SK-N-SH (cell line): ENCODE results near the gene CCDC102A. TPM values are rescaled to one million over a fixed set of nuclear protein-coding genes. Genes with fewer than 3 reads are reported as not detected.

Experiments used
- CTCF ChIA-PET: fragments of 300-600, 350-600 bp; formaldehyde crosslinking; extraction: SDS; loops from one replicate; lab custom pipeline; 2021; lab: Yijun Ruan, JAX
- POLR2A ChIA-PET: fragments of 350-600 bp; sonication (Branson Sonifier 250); formaldehyde crosslinking; extraction: SDS; loops from one replicate; lab custom pipeline; 2020; ENCODE audit warnings: antibody characterized with exemption, inconsistent platforms; lab: Yijun Ruan, JAX
- DNase-seq: peaks from one replicate; pipeline ENCODE4 v3.0.0; 2012
- H2AFZ ChIP-seq: fragments of 200-600 bp; sonication (generic); 2 replicates; pipeline ENCODE4 v1.8.1; 2016; ENCODE audit warnings: antibody characterized with exemption, mild to moderate bottlenecking, low read depth
- H3F3A ChIP-seq: fragments of 200-600 bp; sonication (generic); replicated peaks from 2 replicates; pipeline ENCODE3; 2016; ENCODE audit warnings: antibody characterized with exemption, mild to moderate bottlenecking; ENCODE audit not compliant: insufficient read depth
- H3K27ac ChIP-seq, 2 experiments: fragments of 200-500 bp in 1 of 2; fragments of 200-600 bp in 1 of 2; sonication (Bioruptor generic) in 1 of 2; sonication (generic), shearing (Covaris generic) in 1 of 2; 2 replicates each; pipeline versions ENCODE4 v1.5.1 to v1.6.1; 2014 to 2016; ENCODE audit warnings: low read depth in 2 of 2, inconsistent platforms in 1 of 2, low read length in 1 of 2, mild to moderate bottlenecking in 1 of 2, mixed read lengths in 1 of 2
- H3K27me3 ChIP-seq: fragments of 200-600 bp; sonication (generic), shearing (Covaris generic); 2 replicates; pipeline ENCODE4 v1.6.1; 2016; ENCODE audit warnings: mixed run types; ENCODE audit not compliant: insufficient read depth
- H3K36me3 ChIP-seq, 2 experiments: fragments of 200-500 bp in 1 of 2; fragments of 200-600 bp in 1 of 2; sonication (Bioruptor generic) in 1 of 2; sonication (generic) in 1 of 2; replicated peaks in 1 of 2; 2 replicates each; pipeline versions ENCODE3 to v1.5.1; 2014 to 2016; ENCODE audit warnings: low read length in 1 of 2, mild to moderate bottlenecking in 1 of 2; ENCODE audit not compliant: insufficient read depth in 2 of 2, control insufficient read depth in 1 of 2
- H3K4me1 ChIP-seq, 2 experiments: fragments of 200-500 bp in 1 of 2; fragments of 200-600 bp in 1 of 2; sonication (Bioruptor generic) in 1 of 2; sonication (generic), shearing (Covaris generic) in 1 of 2; 2 replicates each; pipeline versions ENCODE4 v1.5.1 to v1.6.1; 2014 to 2016; ENCODE audit warnings: low read depth in 1 of 2, low read length in 1 of 2, mixed run types in 1 of 2; ENCODE audit not compliant: insufficient read depth in 2 of 2, control insufficient read depth in 1 of 2
- H3K4me2 ChIP-seq: fragments of 200-600 bp; sonication (generic), shearing (Covaris generic); 2 replicates; pipeline ENCODE4 v1.6.1; 2017; ENCODE audit warnings: mixed run types
- H3K4me3 ChIP-seq, 2 experiments: fragments of 200-500 bp in 1 of 2; fragments of 200-600 bp in 1 of 2; sonication (Bioruptor generic) in 1 of 2; sonication (generic), shearing (Covaris generic) in 1 of 2; 2 replicates each; pipeline versions ENCODE4 v1.5.1 to v1.8.1; 2014 to 2016; ENCODE audit warnings: low read depth in 2 of 2, inconsistent platforms in 1 of 2, low read length in 1 of 2, mild to moderate bottlenecking in 1 of 2, mixed read lengths in 1 of 2, moderate library complexity in 1 of 2
- H3K79me2 ChIP-seq: fragments of 200-600 bp; sonication (generic); 2 replicates; pipeline ENCODE4 v1.8.1; 2017; ENCODE audit warnings: mild to moderate bottlenecking; ENCODE audit not compliant: insufficient read depth
- H3K9ac ChIP-seq: fragments of 200-600 bp; sonication (generic); 2 replicates; pipeline ENCODE4 v1.6.1; 2017; ENCODE audit warnings: mixed run types
- H3K9me2 ChIP-seq: fragments of 200-600 bp; sonication (generic); 2 replicates; pipeline ENCODE4 v1.6.1; 2017; ENCODE audit warnings: mixed run types
- H3K9me3 ChIP-seq: fragments of 200-600 bp; sonication (generic); 2 replicates; pipeline ENCODE4 v1.6.1; 2017; ENCODE audit warnings: mixed run types, mild to moderate bottlenecking, moderate library complexity
- H4K20me1 ChIP-seq: fragments of 200-600 bp; sonication (generic); 2 replicates; pipeline ENCODE4 v1.6.1; 2017; ENCODE audit warnings: mild to moderate bottlenecking, mixed run types; ENCODE audit not compliant: insufficient read depth
- ELF1 ChIP-seq: IDR thresholded peaks from 2 replicates; pipeline ENCODE4 v1.4.0; 2012
- FOXJ3 ChIP-seq: sonication (generic); formaldehyde crosslinking; IDR thresholded peaks from 2 replicates; pipeline ENCODE4 v1.5.1; 2020; ENCODE audit warnings: mild to moderate bottlenecking, missing genetic modification reagents
- FOXM1 ChIP-seq: IDR thresholded peaks from 2 replicates; pipeline ENCODE4 v1.4.0; 2012; ENCODE audit warnings: low read depth, mild to moderate bottlenecking
- GABPA ChIP-seq: IDR thresholded peaks from 2 replicates; pipeline ENCODE4 v1.4.0; 2012; ENCODE audit warnings: low read depth, mild to moderate bottlenecking
- GATA2 ChIP-seq: sonication (generic); formaldehyde crosslinking; IDR thresholded peaks from 2 replicates; pipeline ENCODE4 v1.5.0; 2020; ENCODE audit warnings: mild to moderate bottlenecking, missing genetic modification reagents
- JUND ChIP-seq: IDR thresholded peaks from 2 replicates; pipeline ENCODE4 v1.4.0; 2012
- MAX ChIP-seq: IDR thresholded peaks from 2 replicates; pipeline ENCODE4 v1.4.0; 2012; ENCODE audit warnings: low read depth
- MXI1 ChIP-seq: IDR thresholded peaks from 2 replicates; pipeline ENCODE4 v1.6.1; 2012; ENCODE audit warnings: mild to moderate bottlenecking, low read depth, low read length, improper control_type of control experiment
- NRF1 ChIP-seq: IDR thresholded peaks from 2 replicates; pipeline ENCODE4 v1.6.1; 2012; ENCODE audit warnings: low read depth, mild to moderate bottlenecking, low read length
- RAD21 ChIP-seq: IDR thresholded peaks from 2 replicates; pipeline ENCODE4 v1.6.1; 2012; ENCODE audit warnings: mild to moderate bottlenecking, low read length
- RFX5 ChIP-seq: IDR thresholded peaks from 2 replicates; pipeline ENCODE4 v1.6.1; 2012; ENCODE audit warnings: mild to moderate bottlenecking, improper control_type of control experiment, low read length
- SIN3A ChIP-seq: IDR thresholded peaks from 2 replicates; pipeline ENCODE4 v1.6.1; 2012; ENCODE audit warnings: low read depth, mild to moderate bottlenecking, low read length, moderate library complexity, borderline replicate concordance
- SMC3 ChIP-seq: IDR thresholded peaks from 2 replicates; pipeline ENCODE4 v1.6.1; 2012; ENCODE audit warnings: low read depth, low read length, improper control_type of control experiment
- TCF12 ChIP-seq: IDR thresholded peaks from 2 replicates; pipeline ENCODE4 v1.4.0; 2012
- TEAD4 ChIP-seq: IDR thresholded peaks from 2 replicates; pipeline ENCODE4 v1.4.0; 2012; ENCODE audit warnings: mild to moderate bottlenecking, borderline replicate concordance; ENCODE audit not compliant: insufficient read depth
- USF2 ChIP-seq: fragments of 150-350 bp; IDR thresholded peaks from 2 replicates; pipeline ENCODE4 v1.6.1; 2017; ENCODE audit warnings: antibody characterized with exemption, low read length, low read depth, borderline replicate concordance
- YY1 ChIP-seq: IDR thresholded peaks from 2 replicates; pipeline ENCODE4 v1.4.0; 2012; ENCODE audit warnings: low read depth, mild to moderate bottlenecking
- WGBS: methylation state at CpG from one replicate; pipeline ENCODE4 v1.1.6; 2017; ENCODE audit warnings: low lambda C conversion rate; 5-methylcytosine and 5-hydroxymethylcytosine counted together
- polyA plus RNA-seq, 3 experiments: library from polyadenylated mRNA; depleted of rRNA; stranded (reverse); fragments of >200 nt; gene quantifications; 2 replicates each; pipeline ENCODE4 v1.2.3, GENCODE V29; 2012
- TF ChIP-seq, protein P1 (sequence below): IDR thresholded peaks from 2 replicates; pipeline ENCODE4 v1.4.0; 2012; ENCODE audit warnings: low read depth, borderline replicate concordance
- TF ChIP-seq, protein P2 (sequence below): IDR thresholded peaks from 2 replicates; pipeline ENCODE4; 2012

CCDC102A gene
- polyA plus RNA-seq, 1 of the 3 experiments (the other 2 are of a cell fraction) = 26.2 TPM

GRCh38 chr16:57538235-57538721, 1.9 kb upstream of the CCDC102A start:
- no peak overlapping the region for H3K27ac ChIP-seq
- peaks cover 4% of the 10 kb centered on the region for H3F3A ChIP-seq
- H3K79me2 ChIP-seq = peaks cover 9% of the 10 kb centered on the region; the same call in 1 of the 2 replicates
- H3K4me3 ChIP-seq = no peak overlapping the region
- no peak for DNase-seq
- no peak overlapping the region for H3K9ac ChIP-seq
- no peaks in the 10 kb centered on the region for H3K27me3 ChIP-seq
- TF ChIP-seq MXI1 = no peak
- no peak for TF ChIP-seq GATA2 (CRISPR knock-in tag)
- TF ChIP-seq NRF1 = no peak
- TF ChIP-seq YY1 = no peak
- no peak for TF ChIP-seq USF2
- TF ChIP-seq, protein P1, sequence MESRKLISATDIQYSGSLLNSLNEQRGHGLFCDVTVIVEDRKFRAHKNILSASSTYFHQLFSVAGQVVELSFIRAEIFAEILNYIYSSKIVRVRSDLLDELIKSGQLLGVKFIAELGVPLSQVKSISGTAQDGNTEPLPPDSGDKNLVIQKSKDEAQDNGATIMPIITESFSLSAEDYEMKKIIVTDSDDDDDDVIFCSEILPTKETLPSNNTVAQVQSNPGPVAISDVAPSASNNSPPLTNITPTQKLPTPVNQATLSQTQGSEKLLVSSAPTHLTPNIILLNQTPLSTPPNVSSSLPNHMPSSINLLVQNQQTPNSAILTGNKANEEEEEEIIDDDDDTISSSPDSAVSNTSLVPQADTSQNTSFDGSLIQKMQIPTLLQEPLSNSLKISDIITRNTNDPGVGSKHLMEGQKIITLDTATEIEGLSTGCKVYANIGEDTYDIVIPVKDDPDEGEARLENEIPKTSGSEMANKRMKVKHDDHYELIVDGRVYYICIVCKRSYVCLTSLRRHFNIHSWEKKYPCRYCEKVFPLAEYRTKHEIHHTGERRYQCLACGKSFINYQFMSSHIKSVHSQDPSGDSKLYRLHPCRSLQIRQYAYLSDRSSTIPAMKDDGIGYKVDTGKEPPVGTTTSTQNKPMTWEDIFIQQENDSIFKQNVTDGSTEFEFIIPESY = no peak
- no peak for TF ChIP-seq RAD21
- TF ChIP-seq TEAD4 = no peak
- TF ChIP-seq JUND = no peak
- no peaks in the 10 kb centered on the region for H3K9me2 ChIP-seq
- 78% methylated on average over 14 of the region's 14 CpGs for WGBS
- H3K9me3 ChIP-seq = no peaks in the 10 kb centered on the region
- H3K4me2 ChIP-seq = no peak overlapping the region
- peaks cover 10 to 28% of the 10 kb centered on the region in 2 experiments; a peak in 2 of 4 replicates for H3K4me1 ChIP-seq
- POLR2A ChIA-PET = no interaction called here
- no peaks in the 10 kb centered on the region for H4K20me1 ChIP-seq
- no peak overlapping the region for H2AFZ ChIP-seq
- CTCF ChIA-PET = interaction anchor here (0.7 to 1.9 kb wide), 4 partner anchors 9 to 90 kb away, joined by 3 to 10 read pairs (median 4); partner anchors contain the start of gene ADGRG1
- H3K36me3 ChIP-seq = peaks cover 0 to 4% of the 10 kb centered on the region in 2 experiments

GRCh38 chr16:57537581-57538234, 1.3 kb upstream of the CCDC102A start:
- Histone ChIP-seq H3K27me3 (no peaks in the 10 kb centered on the region), H3K4me1 (peaks cover 12 to 34% of the 10 kb centered on the region in 2 experiments; a peak in 2 of 4 replicates), H3K9me2 (no peaks in the 10 kb centered on the region), H3K4me2 (no peak overlapping the region)
- DNase-seq = no peak
- TF ChIP-seq ELF1 (no peak), FOXJ3 (CRISPR knock-in tag) (no peak), GABPA (no peak), TCF12 (no peak), SIN3A (no peak), FOXM1 (no peak), MXI1 (no peak), MAX (no peak), RFX5 (no peak), SMC3 (no peak)
- TF ChIP-seq, protein P1 = no peak
- TF ChIP-seq, protein P2, sequence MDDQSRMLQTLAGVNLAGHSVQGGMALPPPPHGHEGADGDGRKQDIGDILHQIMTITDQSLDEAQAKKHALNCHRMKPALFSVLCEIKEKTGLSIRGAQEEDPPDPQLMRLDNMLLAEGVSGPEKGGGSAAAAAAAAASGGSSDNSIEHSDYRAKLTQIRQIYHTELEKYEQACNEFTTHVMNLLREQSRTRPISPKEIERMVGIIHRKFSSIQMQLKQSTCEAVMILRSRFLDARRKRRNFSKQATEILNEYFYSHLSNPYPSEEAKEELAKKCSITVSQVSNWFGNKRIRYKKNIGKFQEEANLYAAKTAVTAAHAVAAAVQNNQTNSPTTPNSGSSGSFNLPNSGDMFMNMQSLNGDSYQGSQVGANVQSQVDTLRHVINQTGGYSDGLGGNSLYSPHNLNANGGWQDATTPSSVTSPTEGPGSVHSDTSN = no peak
- TF ChIP-seq, all 33 proteins: peak for 0
- H3K36me3 ChIP-seq = peaks cover 0 to 4% of the 10 kb centered on the region in 2 experiments
- H3F3A ChIP-seq = peaks cover 4% of the 10 kb centered on the region
- H3K9ac ChIP-seq = no peak overlapping the region
- no peak overlapping the region for H2AFZ ChIP-seq
- ChIA-PET POLR2A (no interaction called here), CTCF (interaction anchor here (0.8 to 3.4 kb wide), 6 partner anchors 9 to 119 kb away, joined by 3 to 27 read pairs (median 7); partner anchors contain the start of gene POLR2C)
- no peak overlapping the region for H3K27ac ChIP-seq
- H4K20me1 ChIP-seq = no peaks in the 10 kb centered on the region
- 94% methylated on average over 10 of the region's 10 CpGs for WGBS
- no peaks in the 10 kb centered on the region for H3K9me3 ChIP-seq
- peaks cover 9% of the 10 kb centered on the region; the same call in 1 of the 2 replicates for H3K79me2 ChIP-seq
- no peak overlapping the region for H3K4me3 ChIP-seq
